Measurements from ENCODE around the gene RNF141.

Gene RNF141

DNA sequence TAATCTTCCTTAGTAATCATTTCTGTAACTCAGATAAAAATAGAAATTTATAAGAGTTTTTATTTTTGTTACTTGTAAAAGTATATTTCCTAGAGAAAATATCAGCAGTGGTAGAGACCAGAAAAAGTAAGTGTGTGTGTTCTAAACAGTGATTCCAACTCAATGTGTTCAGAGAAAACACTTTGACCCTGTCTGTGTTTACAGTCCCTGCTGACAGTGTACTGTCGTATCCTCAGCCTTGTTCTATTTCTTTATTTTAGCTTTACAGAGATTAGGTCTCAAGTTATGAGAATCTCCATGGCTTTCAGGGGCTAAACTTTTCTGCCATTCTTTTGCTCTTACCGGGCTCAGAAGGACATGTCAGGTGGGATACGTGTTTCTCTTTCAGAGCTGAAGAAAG, 17.3 kb upstream of the RNF141 start:
- no peak for DNase-seq

DNA sequence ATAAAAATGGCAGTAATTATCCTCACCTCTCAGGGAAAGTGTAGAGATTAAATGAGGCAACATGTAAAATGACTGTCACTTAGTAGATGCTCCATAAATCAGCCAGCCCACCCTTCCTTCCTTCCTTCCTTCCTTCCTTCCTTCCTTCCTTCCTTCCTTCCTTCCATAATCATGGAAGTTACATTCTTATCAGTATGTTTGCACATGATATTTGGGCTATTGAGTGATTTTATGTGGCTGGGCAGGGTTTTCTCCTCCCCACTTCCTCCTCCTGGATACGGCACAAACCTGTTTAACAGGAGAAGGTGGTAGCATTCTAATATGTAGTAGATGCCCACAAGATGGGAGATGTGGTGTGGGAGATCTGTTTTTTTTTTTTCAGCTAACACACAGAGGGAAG, 15.6 kb upstream of the RNF141 start:
- DNase-seq = no peak

DNA sequence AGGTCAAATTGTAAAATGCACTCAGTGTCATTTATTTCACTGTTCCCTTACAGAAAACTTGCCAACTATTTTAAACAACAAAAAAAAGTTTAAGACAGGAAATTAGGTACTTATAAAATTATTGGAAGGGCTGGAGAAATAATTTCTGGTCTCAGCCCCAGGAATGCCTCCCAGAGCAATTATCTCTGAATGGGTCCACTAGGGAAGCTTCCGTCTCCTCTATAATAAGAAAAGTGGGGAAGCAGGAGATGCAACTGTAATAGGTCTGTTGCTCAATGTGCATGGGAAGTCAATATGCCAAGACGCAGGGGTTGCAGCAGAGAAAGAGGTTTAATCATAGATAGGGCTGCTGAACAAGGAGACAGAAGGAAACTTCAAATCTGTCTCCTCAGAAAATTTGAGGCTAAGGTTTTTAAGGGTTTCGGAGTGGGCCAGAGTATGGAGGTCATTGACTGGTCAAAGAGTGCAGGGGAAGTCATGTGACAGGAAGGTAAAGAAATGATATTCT, 10.9 kb upstream of the RNF141 start:
- no peak for DNase-seq

DNA sequence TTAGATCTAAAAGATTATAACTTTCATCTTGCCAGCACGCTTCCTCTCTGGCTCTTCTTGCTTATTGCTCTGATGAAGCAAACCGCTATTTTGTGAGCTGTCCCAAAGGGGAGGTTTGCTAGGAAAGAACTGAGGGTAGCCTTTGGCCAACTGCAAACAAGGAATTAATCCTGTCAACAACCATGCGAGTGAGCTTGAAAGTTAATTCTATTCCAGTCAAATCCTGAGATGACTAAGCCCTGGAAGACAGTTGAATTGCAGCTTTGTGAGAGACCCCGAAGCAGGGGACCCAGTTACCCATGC, 10.3 kb upstream of the RNF141 start:
- DNase-seq = no peak

DNA sequence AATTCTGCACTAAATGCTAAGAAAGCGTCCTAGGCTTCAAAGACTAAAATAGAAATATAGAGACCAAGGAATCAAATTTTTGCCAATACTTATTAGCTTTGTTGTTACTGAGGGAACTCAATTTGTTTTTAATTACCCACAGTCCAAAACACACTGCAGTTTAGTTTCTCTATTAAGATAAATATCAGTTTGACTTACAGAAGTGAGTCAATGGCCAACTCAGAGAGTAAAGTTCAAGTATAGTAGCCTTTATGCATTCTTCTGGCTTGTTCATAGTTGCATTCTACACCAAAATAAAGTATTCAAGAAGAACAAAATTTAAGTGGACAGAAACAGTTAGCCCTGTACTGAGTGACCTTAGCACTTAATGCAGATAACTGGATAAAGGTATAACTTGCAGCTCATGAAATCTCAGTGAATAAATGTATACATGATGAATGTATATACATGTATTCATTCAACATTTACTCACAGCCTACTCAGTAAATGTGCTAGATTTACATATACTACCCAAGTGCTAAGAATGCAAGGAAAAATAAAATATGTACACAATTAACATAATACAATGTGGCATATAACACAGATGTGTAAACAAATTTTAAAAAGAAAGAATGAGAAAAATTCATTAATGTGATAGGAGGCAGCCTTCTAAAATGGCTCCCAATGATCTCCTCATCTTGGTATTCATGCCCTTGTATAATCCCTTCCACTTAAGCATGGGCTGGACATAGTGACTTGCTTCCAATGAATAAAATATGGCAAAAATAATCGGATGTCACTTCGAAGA, 9.7 kb upstream of the RNF141 start:
- DNase-seq = no peak

DNA sequence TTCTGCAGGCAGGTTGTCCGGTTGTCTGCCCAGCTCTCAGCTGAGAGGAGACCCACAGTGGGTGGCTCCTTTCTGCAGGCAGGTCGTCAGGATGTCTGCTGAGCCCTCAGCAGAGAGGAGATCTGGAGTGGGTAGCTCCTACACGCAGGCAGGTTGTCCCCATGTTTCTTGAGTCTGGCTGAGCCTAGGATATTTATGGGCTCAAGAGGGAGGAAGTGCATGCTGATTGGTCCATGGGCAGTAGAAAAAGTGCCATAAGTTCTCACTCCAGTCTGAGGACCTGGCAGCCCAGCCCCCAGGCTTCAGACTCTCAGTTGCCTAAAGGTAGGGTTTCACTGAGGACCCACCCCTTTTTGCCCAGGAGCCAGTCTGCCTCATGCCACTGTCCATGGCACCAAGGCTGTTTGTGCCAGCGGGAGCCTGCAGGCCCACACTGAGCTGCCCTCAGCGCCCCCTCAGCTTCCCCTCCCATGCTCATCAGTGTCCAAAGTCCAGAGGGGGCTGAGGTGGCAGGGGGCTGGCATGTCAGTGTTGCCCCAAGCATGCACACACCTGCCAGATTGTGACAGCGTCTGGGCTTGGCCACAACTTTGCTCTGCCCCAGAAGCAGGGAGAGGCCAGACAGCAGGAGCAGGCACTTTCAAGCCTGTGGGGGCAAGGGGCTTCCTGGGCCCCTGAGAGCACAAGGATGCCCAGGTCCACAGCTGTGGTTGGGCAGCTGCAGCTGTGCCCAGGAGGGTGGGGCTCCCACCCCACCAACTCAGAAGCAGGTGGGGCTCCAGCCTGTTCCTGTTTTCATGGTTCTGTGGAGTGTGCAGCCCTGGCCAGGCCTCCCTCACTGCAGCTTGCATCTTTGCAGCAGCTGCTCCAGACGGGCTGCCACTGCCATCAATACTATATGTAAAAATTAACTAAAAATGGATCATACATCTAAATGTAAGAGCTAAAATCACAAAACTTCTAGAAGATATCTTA, 3.8 kb upstream of the RNF141 start:
- DNase-seq = no peak

DNA sequence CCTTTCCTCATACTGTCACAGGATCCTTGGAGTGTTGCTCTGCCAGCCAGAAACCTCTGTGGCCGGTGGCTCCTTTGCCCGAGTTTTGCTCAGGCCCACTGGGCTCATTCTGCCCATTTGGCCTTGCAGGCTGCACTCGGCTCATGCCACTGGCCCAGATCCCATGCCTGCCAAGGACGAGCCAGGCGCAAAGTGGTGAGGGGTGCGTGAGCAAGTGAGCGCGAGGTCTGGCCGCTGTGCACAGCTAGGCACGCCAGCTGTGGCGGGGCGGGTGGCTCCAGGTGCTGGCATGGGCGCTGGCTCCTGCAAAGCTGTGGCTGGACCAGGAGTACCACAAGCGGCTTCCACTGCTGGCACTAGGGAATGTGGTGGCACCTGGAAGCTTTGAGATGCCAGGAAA, 2.8 kb upstream of the RNF141 start:
- no peak for DNase-seq

DNA sequence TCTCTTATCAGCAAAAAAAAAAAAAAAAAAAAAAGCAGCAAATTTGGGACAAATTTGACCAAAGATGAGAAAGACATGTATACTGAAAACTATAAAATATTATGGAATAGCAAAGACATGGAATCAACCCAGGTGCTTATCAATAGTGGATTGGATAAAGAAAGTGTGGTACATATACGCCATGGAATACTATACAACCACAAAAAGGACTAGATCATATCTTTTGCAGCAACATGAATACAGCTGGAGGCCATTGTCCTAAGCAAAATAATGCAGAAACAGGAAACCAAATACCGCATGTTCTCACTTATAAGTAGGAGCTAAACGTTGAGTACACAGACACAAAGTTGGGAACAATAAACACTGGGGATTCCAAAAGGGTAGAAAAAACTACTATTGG, 1.8 kb upstream of the RNF141 start:
- DNase-seq = no peak

DNA sequence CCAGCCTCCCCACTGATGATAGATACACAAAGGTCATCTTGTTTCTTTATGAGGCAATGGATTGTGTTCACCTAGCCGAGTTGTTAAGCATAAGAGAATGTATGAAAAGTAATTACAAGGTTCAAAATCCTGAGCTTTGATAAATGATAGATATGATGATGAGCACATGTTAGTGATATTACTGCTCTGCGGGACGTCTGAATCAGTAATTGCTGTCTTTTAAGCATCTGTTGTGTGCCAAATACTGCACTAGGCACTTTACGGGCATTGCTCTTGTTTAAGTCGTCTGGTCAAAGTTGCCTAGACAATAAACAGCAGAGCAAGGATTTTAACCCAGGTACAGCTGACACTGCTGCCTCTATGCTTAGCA, 559 bp upstream of the RNF141 start:
- peak in 1 of 2 experiments; percentile 64 for DNase-seq

DNA sequence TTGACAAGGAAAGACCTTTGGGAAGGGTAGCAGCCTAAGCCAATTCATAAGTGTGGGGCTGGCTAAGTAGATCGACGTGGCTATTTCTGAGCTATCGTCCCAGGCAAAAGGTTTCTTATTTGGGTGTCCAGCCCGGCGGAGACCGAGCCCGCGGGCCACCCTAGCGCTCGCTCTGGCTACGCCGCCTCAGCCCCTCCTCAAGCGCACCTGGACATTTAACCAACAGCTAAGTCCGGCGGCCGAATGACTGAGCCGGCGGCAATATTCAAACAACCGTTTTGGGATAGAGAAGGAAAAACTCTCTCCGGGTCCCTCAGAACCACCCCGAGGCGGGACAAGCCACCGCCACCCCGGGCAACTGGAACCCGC, 457 bp downstream of the RNF141 start:
- peak in 1 of 2 experiments; percentile 30 for DNase-seq

DNA sequence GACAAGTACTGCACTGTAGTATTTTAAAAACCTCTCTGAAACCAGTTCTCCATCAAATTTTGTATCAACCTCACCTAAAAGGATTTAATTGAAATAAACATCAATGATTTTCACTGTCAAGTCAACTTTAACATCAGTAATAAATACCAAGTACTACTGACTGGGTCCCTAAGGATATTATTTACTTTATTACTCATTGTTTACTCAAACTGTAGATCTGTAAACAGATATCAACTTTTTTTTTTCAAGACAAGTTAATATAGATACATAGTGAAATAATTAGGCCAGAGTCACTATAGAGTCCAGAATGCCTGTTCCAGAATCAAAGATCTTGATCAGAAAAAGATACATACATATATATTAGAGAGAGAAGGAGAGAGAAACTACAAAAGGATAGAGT, 1.6 kb downstream of the RNF141 start:
- DNase-seq = no peak

DNA sequence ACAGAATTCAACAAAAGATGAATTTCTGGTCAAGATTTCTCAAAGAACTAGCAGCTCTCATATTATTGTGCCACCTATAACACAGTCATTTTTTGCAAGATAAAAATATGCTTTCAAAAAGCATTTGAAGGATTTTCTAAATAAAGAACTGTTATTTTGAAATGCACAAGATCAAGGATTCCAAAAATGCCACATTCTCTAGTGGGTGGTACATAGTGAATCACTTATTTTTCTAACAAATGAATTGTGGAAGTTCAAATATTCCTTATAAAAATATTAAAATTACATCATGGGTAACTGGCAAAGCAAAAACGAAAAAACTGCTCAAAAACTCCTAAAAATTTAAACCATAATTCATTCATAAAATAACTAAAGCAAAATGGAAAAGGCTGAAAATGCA, 2.1 kb downstream of the RNF141 start:
- no peak for DNase-seq

DNA sequence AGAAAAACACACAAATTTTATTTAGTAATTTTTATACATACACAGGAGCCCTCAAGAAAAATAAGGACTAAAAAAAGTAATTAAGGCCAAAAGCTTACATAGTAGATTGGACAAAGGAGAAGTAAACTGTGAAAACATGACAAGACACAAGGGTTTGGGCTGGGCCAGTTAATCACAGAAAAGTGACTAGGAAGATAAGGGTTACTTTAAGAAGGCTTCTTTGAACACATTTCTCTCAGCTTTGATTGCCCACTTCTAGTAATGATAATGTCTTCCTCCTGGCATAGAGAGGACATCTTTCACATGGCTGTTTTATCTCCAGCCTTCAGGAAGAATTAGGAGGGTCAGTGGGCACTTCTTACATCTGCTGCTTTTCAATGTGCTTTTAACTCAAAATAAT, 3.4 kb downstream of the RNF141 start:
- no peak for DNase-seq

DNA sequence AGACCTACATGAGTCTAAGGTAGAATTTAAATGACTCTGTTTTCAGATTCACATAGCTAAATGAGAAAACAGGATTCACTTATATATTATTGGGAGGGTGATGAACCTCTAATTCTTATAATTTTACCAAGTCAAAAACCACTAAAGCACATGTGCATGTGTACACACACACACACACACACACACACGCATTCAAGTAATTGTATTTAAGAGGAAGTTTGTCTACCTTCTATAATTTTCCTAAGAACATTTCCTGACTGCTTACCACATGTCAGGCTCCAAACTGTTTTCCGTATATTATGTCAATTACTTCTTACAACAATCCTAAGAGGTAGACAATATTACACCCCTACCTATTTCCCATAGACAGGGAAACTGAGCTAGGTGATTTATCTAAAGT, 6.7 kb downstream of the RNF141 start:
- no peak for DNase-seq

DNA sequence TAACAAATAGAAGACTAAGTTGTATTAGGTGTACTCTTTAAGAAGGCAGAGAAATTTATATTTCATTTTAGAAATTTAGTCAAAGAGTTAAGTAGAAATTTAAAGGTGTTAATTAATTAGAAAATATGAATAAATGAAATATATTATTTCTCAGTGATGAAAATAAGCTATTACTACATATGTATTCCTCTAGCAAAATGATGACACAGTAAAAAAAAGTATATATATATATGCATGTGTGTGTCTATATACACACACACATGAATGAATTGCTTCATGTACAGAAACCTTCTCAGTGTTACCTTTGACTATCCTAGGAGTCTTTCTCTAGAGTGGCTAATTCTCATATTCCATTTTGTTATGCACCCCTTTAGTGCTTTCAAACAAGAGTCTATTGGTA, 7.7 kb downstream of the RNF141 start:
- DNase-seq = no peak

DNA sequence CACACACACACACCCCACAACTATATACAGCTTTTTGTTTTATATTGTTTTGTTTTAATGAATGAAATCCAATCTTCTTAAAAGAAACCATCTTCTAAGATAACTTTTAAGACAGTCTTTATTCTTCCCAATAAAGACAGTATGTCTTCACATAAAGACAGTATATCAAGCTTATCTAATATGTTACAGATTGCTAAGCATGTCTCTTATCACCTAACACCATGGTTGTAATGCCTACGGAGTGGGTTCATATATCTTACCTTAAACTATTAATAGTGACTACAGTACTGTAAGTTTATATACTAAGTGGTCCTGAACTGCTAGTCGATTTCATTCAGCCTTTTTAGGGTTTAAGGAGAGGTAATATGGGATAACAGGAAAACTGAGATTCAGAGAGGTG, 8.5 kb downstream of the RNF141 start:
- no peak for DNase-seq

DNA sequence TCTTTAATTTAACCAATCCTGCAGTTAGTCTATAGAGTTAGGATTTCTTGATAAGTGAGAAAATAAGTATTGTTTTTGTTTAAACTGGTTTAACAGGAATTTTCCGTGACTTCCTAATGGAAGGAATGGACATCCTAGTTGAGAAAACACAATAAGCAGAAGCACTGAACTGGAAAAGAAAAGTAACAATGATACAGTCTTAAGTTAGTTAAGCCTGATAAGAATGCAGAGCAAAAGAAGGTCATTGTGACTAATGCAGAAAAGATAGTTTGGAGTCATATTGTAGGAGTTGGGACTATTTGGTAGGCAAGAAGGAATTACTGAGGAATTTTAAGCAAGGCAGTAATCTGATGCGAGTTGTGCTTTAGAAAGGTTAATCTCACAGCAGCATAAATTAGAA, 11.7 kb downstream of the RNF141 start:
- DNase-seq = no peak

DNA sequence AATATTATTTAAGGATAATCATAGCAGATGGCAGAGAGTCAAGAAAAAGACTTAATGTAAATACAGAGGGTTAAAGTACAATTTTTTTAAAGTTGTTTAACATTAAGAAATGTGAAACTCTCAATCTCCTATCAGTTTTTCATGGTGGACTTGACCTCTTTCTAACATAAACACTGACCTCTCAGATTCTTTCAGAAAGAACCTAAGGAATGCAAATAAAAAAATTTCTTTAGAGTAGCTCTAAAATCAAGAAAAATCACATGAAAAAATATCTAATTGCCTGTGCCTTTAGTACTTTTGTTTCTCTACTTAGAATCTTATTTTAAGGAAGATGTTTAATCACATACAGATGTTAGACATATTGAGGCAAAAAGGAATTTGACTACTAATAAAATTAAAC, 12.9 kb downstream of the RNF141 start:
- no peak for DNase-seq

DNA sequence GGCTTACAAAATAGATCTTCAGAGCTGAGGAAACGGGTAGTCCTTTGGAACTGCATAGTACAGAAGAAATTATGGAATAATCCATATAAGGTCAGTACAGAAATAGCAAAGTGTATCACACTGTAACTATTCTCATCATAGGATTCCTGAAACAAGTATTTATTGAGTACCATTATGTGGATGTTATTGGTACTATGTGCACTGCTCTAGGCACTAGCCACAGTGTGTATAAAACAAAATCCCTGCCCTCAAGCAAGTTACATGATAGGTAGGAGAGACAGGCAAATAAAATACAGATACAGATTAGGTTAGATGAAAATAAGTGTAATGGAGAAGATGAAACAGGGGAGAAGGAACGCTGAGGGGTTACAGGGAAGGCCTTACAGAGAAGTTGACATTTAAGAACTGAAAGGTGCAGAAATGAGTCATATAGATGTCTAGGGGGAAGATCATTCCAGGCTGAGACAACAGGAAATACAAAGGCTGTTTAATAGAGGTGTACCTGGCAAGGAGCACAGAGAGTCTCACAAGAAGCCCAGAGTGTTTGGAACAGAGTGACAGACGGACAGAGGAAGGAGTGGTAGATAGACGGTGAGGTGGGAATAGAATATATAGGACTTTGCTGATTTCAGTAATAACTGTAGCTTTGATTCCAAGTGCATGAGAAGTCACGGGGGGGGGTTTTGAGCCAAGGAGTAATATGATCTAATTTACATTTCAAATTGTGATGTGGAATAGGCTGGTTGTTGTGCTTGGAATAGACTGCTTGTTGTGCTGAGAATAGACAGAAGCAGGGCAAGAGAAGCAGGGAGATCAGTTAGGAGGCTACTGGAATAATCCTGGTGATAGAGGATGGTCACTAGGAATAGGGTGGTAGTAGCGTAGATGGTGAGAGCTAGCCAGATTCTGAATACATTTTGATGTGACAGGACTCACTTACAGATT, 13.7 kb downstream of the RNF141 start:
- no peak for DNase-seq

DNA sequence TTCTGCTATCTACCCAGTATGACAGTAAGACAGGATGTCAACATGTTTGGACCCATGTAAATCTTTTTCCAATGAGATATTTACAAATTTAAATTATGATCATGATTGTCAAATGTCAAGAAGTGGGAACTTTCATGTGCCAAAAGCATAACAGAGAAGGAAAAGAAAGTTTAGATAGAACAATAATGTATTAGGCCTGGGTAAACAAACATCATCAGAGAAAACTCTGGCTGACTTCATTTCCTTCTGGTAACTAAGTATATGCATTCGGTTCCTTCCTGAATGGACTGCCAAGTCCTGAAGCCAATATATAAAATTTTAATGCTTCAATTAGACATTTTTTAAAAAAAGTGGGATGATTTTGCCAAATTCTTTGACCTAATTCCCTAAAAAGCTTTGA, 16.5 kb downstream of the RNF141 start:
- DNase-seq = no peak

DNA sequence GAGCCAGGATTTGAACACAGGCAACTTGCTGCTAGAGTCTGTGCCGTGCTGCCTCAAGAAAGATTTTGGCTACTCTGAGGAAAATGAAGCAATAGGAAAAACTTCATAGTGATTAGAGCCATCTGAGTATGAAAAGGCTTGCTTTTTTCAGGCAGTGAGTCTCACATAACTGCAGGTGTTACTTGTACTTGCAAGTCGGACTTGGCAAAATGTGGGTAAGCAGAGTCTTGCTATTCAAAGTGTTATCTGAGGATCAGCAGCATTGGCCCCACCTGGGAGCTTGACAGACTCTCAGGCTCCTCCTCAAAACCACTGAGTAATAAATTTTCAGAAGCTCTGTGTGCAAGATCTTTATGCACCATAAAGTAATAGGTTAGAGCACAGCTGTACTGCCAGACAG, 18.1 kb downstream of the RNF141 start:
- DNase-seq = no peak

DNA sequence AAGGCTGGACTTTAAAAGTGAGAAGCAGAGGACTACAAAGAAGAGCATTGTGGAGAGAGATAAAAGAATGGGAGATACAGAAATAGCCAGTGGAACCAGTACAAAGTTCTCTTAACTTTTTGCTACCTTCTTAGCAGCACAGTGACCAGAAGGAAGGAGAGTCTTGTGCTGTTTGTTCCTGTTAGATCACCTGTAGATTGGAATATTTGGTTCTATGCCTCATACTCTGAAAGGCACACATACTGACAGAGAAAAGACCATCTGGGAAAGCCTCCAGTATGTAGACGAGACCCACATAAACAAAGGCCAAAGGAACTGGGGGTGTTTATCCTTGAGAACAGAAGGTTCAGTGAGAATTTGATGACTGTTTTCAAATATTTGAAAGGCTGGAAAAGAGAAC, 18.7 kb downstream of the RNF141 start:
- no peak for DNase-seq

DNA sequence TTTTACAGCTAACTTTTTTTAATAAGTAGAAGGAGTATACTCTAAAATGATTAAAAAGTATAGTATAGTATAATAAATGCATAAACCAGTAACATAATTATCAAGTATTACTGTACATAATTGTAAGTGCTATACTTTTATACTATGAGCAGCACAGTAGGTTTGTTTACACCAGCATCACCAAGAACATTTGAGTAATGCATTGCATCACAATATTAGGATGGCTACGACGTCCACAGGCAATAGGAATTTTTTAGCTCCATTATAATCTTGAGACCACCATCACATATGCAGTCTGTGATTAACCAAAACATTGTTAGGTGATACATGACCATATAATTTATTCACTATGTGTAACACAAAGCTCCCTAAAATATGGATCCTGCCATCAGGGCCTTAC, 20.4 kb downstream of the RNF141 start:
- DNase-seq = no peak

Measured in NCI-H524 (cell line).